ENCODE data around the gene YBEY.

YBEY gene

GRCh38 chr21:46346296-46347202 lies 60.4 kb downstream of the YBEY start:
- Histone ChIP-seq H3K4me3 (ENCODE audit: insufficient read length, low read depth) (no peak overlapping the region), H3K36me3 (ENCODE audit: insufficient read depth, insufficient read length, low read length) (peaks cover 67% of the 10 kb centered on the region), H3K4me1 (ENCODE audit: insufficient read depth, insufficient read length) (no peaks in the 10 kb centered on the region), H3K27me3 (ENCODE audit: insufficient read depth, insufficient read length) (no peaks in the 10 kb centered on the region), H3K9ac (ENCODE audit: insufficient read length, low read depth) (no peak overlapping the region), H3K9me3 (ENCODE audit: insufficient read depth, low read length) (no peaks in the 10 kb centered on the region)
- no peak for DNase-seq (ENCODE audit: low read depth, low spot score)
- TF ChIP-seq ZNF274 (IDR thresholded peaks at IDR 0.05; ENCODE audit: low read depth, low read length) (no peak), SUZ12 (IDR thresholded peaks at IDR 0.05; ENCODE audit: extremely low read depth, insufficient read depth, insufficient read length) (no peak), YY1 (IDR thresholded peaks at IDR 0.05; ENCODE audit: insufficient read depth, insufficient read length) (no peak)

GRCh38 chr21:46347203-46347550 lies 61.0 kb downstream of the YBEY start:
- no peak overlapping the region for H3K4me3 ChIP-seq (ENCODE audit: insufficient read length, low read depth)
- no peak for DNase-seq (ENCODE audit: low read depth, low spot score)
- TF ChIP-seq SUZ12 (IDR thresholded peaks at IDR 0.05; ENCODE audit: extremely low read depth, insufficient read depth, insufficient read length): no peak
- TF ChIP-seq ZNF274 (IDR thresholded peaks at IDR 0.05; ENCODE audit: low read depth, low read length): no peak
- TF ChIP-seq YY1 (IDR thresholded peaks at IDR 0.05; ENCODE audit: insufficient read depth, insufficient read length): no peak
- no peak overlapping the region for H3K9ac ChIP-seq (ENCODE audit: insufficient read length, low read depth)
- H3K27me3 ChIP-seq (ENCODE audit: insufficient read depth, insufficient read length): no peaks in the 10 kb centered on the region
- H3K9me3 ChIP-seq (ENCODE audit: insufficient read depth, low read length): no peaks in the 10 kb centered on the region
- H3K4me1 ChIP-seq (ENCODE audit: insufficient read depth, insufficient read length): no peaks in the 10 kb centered on the region
- peaks cover 73% of the 10 kb centered on the region for H3K36me3 ChIP-seq (ENCODE audit: insufficient read depth, insufficient read length, low read length)

Measured in NT2/D1 (cell line).